ENCODE data around the gene LRRC43.
A peak's percentile ranks its signal among the peaks of the same experiment; 100 is the strongest.
"Not testable (repeated sequence)": the region's sequence is repeated elsewhere in the genome, so short reads cannot be mapped to it uniquely, and the experiment has no call there.

Gene LRRC43

GRCh38 chr12:122190842-122191668, 8.1 kb downstream of the LRRC43 start:
- DNase-seq (ENCODE audit: extremely low read depth in 1 of 2, low read depth in 1 of 2), result peak; percentile 46 to 58

GRCh38 chr12:122192441-122192840, 9.5 kb downstream of the LRRC43 start:
- DNase-seq (ENCODE audit: extremely low read depth in 1 of 2, low read depth in 1 of 2), result no peak

GRCh38 chr12:122194804-122195203, 11.9 kb downstream of the LRRC43 start:
- no peak for DNase-seq (ENCODE audit: extremely low read depth in 1 of 2, low read depth in 1 of 2)

- no peak for DNase-seq (ENCODE audit: extremely low read depth in 1 of 2, low read depth in 1 of 2)
These were observed 12.5 kb downstream of the LRRC43 start for GRCh38 chr12:122195405-122195804.

- DNase-seq (ENCODE audit: extremely low read depth in 1 of 2, low read depth in 1 of 2), result no peak
These were observed 14.7 kb downstream of the LRRC43 start for GRCh38 chr12:122197612-122197966.

- DNase-seq (ENCODE audit: extremely low read depth in 1 of 2, low read depth in 1 of 2), result no peak
These were observed 16.8 kb downstream of the LRRC43 start for GRCh38 chr12:122199484-122200355.

GRCh38 chr12:122200541-122201175, 17.7 kb downstream of the LRRC43 start:
- DNase-seq (ENCODE audit: extremely low read depth in 1 of 2, low read depth in 1 of 2), result no peak

- DNase-seq (ENCODE audit: extremely low read depth in 1 of 2, low read depth in 1 of 2), result no peak
These were observed 18.5 kb downstream of the LRRC43 start for GRCh38 chr12:122201381-122201780.

- DNase-seq (ENCODE audit: extremely low read depth in 1 of 2, low read depth in 1 of 2), result no peak
These were observed 19.1 kb downstream of the LRRC43 start for GRCh38 chr12:122202017-122202416.

GRCh38 chr12:122202811-122203210, 19.9 kb downstream of the LRRC43 start:
- DNase-seq (ENCODE audit: extremely low read depth in 1 of 2, low read depth in 1 of 2), result not testable (repeated sequence)

- DNase-seq (ENCODE audit: extremely low read depth in 1 of 2, low read depth in 1 of 2), result peak; percentile 39 to 59
These were observed 20.6 kb downstream of the LRRC43 start, which contains the start of gene B3GNT4 for GRCh38 chr12:122203301-122204166. TSS of gene B3GNT4 (plus strand) at chr12:122203709. CDS start at chr12:122204619, 910 bp downstream.

- DNase-seq (ENCODE audit: extremely low read depth in 1 of 2, low read depth in 1 of 2), result no peak
These were observed 21.5 kb downstream of the LRRC43 start for GRCh38 chr12:122204167-122205052.

GRCh38 chr12:122205053-122205925, 22.4 kb downstream of the LRRC43 start:
- no peak for DNase-seq (ENCODE audit: extremely low read depth in 1 of 2, low read depth in 1 of 2)

GRCh38 chr12:122206111-122206881, 23.4 kb downstream of the LRRC43 start:
- DNase-seq (ENCODE audit: extremely low read depth in 1 of 2, low read depth in 1 of 2), result no peak

- no peak for DNase-seq (ENCODE audit: extremely low read depth in 1 of 2, low read depth in 1 of 2)
These were observed 24.1 kb downstream of the LRRC43 start for GRCh38 chr12:122206976-122207375.

- no peak for DNase-seq (ENCODE audit: extremely low read depth in 1 of 2, low read depth in 1 of 2)
These were observed 24.5 kb downstream of the LRRC43 start for GRCh38 chr12:122207391-122207790.

GRCh38 chr12:122208073-122208820, 25.3 kb downstream of the LRRC43 start:
- no peak for DNase-seq (ENCODE audit: extremely low read depth in 1 of 2, low read depth in 1 of 2)

Measured in stimulated activated CD8-positive, alpha-beta memory T cell treated with anti-CD3 and anti-CD28 coated beads, Interleukin-7, amount 100 ng/mL, for 48 hours (primary cell).